ENCODE data around the gene IGFBP5.

The IGFBP5 gene

DNA sequence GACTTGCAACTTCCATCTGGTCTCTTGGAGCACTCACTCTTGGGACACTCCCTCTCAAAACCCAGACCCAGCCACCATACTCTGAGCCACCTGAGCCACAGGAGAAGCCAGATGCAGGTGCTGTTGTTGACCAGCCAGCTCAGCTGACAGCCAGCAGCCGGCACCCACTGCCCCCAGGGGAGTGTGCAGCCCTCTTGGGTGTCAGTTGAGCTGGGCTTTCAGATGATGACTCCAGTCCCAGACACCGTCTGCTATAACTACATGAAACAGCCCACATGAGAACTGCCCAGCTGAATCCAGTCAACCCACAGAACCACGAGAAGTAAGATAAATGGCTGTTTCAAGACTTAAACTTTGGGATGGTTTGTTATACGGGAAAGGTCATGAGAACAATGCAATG is 72.8 kb downstream of the IGFBP5 start:
- no peak overlapping the region for H3K4me3 ChIP-seq (ENCODE audit: low read depth, low read length)
- POLR2A ChIA-PET = no interaction called here
- CTCF ChIA-PET = interaction anchor here (2.8 kb wide), 1 partner anchor 103 kb away, joined by 11 read pairs; no protein-coding TSS in a partner anchor
- TF ChIP-seq, protein P1, sequence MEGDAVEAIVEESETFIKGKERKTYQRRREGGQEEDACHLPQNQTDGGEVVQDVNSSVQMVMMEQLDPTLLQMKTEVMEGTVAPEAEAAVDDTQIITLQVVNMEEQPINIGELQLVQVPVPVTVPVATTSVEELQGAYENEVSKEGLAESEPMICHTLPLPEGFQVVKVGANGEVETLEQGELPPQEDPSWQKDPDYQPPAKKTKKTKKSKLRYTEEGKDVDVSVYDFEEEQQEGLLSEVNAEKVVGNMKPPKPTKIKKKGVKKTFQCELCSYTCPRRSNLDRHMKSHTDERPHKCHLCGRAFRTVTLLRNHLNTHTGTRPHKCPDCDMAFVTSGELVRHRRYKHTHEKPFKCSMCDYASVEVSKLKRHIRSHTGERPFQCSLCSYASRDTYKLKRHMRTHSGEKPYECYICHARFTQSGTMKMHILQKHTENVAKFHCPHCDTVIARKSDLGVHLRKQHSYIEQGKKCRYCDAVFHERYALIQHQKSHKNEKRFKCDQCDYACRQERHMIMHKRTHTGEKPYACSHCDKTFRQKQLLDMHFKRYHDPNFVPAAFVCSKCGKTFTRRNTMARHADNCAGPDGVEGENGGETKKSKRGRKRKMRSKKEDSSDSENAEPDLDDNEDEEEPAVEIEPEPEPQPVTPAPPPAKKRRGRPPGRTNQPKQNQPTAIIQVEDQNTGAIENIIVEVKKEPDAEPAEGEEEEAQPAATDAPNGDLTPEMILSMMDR (IDR thresholded peaks at IDR 0.05; ENCODE audit: insufficient read depth, low read length, missing control alignments) = no peak
- no peak for DNase-seq (ENCODE audit: low read depth, low spot score)
